Keratinocyte (primary cell): ENCODE measurements around the gene SESN2.

ENCODE experiments used
- EZH2 ChIP-seq: IDR thresholded peaks from one replicate; pipeline ENCODE4 v1.6.1; 2012; ENCODE audit warnings: inconsistent platforms, mild to moderate bottlenecking, low read length, moderate library complexity
- TF ChIP-seq, protein P1 (sequence below), 3 experiments: IDR thresholded peaks in 1 of 3; conservative IDR thresholded peaks in 1 of 3; optimal IDR thresholded peaks in 1 of 3; 2 replicates in 2 of 3; 3 replicates in 1 of 3; pipeline versions ENCODE3 to v1.5.1; 2011; ENCODE audit warnings: low read length in 3 of 3, mild to moderate bottlenecking in 3 of 3, moderate library complexity in 2 of 3, control low read depth in 1 of 3, inconsistent platforms in 1 of 3; ENCODE audit not compliant: insufficient read depth in 2 of 3; ENCODE audit errors: extremely low read depth in 1 of 3

DNA sequence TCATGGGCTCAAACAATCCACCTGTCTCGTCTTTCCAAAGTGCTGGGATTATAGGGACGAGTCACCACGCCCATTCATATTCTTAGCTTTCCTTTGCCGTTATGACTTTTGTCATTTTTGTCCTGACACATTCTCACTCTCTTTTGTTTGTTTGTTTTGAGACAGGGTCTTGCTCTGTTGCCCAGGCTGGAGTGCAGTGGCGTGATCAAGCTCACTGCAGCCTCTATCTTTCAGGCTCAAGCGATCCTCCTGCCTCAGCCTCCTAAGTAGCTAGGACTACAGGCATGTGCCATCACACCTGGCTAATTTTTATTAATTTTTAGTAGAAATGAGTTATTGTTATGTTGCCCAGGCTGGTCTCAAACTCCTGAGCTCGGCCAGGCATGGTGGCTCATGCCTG is 57.7 kb downstream of the SESN2 start:
- TF ChIP-seq, protein P1, sequence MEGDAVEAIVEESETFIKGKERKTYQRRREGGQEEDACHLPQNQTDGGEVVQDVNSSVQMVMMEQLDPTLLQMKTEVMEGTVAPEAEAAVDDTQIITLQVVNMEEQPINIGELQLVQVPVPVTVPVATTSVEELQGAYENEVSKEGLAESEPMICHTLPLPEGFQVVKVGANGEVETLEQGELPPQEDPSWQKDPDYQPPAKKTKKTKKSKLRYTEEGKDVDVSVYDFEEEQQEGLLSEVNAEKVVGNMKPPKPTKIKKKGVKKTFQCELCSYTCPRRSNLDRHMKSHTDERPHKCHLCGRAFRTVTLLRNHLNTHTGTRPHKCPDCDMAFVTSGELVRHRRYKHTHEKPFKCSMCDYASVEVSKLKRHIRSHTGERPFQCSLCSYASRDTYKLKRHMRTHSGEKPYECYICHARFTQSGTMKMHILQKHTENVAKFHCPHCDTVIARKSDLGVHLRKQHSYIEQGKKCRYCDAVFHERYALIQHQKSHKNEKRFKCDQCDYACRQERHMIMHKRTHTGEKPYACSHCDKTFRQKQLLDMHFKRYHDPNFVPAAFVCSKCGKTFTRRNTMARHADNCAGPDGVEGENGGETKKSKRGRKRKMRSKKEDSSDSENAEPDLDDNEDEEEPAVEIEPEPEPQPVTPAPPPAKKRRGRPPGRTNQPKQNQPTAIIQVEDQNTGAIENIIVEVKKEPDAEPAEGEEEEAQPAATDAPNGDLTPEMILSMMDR (optimal IDR thresholded peaks at IDR 0.05 in 1 of 3, IDR thresholded peaks at IDR 0.05 in 1 of 3, conservative IDR thresholded peaks at IDR 0.05 in 1 of 3; ENCODE audit: extremely low read depth in 1 of 3, insufficient read depth in 2 of 3, low read length in 3 of 3): no peak
- no peak for TF ChIP-seq EZH2
